HG03135 (cell line): Measurements from ENCODE around the gene PRDM16.

Experiments used
- ATAC-seq: cut with Tn5 transposase; IDR thresholded peaks from one replicate; pipeline ENCODE4 v1.9.1; 2021; ENCODE audit warnings: mild to moderate bottlenecking, moderate library complexity; ENCODE audit not compliant: unreplicated experiment

PRDM16 gene

DNA sequence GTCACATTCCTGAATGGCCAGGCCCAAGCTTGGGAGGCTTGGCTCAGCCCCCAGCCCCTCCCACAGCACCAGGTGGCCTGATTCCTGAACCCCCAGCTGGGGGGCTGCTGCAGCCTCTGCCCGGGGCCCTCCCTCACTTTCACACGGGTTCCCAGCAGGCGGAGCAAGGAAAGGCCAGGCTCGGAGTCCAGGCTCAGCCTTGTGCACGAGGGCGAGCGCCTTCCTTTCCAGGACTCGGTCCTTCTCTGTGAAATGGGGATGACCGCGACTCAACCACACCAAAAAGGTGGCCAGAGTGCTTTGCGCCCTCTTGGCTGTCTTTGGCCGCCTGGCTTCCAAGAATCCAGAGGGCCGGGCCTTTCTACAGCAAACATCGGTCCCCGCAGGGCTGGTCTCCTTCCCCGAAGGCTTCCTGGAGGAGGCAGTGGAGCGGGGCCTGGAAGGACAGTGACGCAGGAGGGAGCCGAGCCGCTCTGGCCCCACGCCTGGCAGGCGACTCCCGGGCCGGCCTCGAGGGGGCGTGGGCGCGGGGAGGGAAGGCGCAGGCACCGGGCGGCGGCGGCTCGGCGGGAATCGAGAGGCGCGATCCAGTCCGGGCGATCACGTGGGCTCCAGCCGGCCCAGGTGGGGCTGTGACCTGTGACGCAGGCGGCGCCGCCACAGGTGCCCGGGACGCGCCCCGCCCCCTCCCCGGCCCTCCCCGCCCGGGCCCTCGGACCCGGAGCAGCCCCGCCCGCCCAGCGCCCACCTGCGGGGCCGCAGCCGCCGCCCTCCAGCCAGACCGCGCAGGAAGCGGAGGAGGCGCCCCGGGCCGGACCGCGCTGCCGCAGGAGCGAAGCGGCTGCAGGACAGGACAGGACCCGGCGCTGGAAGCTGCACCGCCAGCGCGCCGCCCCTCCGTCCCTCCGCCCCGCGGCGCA lies 385.1 kb downstream of the PRDM16 start, which contains the start of gene ARHGEF16:
ARHGEF16 (plus strand) TSS at position 775 of the 920 bp plus-strand sequence. CDS start 8,420 bp downstream, outside the sequence.
- ATAC-seq, result no peak

- no peak for ATAC-seq
Observed at GRCh38 chr1:3454811-3455618, 386.0 kb downstream of the PRDM16 start.

- ATAC-seq, result no peak
Observed at GRCh38 chr1:3455670-3456448, 386.9 kb downstream of the PRDM16 start.

GRCh38 chr1:3456449-3456963 lies 387.5 kb downstream of the PRDM16 start:
- no peak for ATAC-seq

- ATAC-seq, result no peak
Observed at GRCh38 chr1:3456964-3457909, 388.2 kb downstream of the PRDM16 start.

GRCh38 chr1:3457910-3458883 lies 389.2 kb downstream of the PRDM16 start:
- ATAC-seq, result no peak

DNA sequence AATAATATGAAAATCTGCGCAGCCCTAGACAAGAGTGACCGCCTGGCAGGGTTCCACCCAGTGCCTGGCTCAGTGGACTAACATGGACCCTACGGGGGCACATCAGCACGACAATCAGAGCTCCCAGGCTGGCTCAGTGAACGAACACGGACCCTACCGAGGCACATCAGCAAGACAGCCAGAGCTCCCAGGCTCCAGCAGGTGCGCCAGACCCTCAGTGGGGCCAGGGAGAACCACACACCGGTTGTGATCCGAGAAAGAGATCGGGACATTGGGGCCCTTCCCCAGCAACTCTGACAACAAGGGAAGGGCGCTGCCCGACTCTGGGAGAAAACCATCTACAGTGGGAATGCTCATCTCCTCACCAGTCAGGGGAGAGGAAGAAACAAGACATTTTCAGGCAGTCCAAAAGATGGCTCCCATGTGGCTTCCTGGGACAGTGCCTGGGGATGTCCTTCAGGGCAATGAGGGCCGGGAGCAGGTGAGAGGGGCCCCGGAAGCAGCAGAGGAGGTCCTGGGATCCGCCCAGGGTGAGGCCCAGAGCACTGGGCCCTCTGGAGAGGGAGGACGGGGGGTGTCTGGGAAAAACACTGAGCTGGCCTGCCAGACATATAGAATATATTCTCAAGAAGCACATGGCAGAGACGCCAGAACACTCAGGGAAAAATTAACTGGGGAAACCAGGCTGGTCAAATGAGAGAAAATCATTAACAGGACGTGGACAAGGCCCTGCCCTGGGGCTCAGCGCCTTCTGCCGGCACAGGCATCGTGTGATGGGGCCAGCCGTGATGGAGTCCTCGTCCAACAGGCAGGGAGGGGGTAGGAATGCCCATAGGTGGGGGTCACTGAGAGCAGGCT lies 390.3 kb downstream of the PRDM16 start:
- no peak for ATAC-seq

- ATAC-seq, result no peak
Observed at GRCh38 chr1:3459940-3460671, 391.1 kb downstream of the PRDM16 start.

DNA sequence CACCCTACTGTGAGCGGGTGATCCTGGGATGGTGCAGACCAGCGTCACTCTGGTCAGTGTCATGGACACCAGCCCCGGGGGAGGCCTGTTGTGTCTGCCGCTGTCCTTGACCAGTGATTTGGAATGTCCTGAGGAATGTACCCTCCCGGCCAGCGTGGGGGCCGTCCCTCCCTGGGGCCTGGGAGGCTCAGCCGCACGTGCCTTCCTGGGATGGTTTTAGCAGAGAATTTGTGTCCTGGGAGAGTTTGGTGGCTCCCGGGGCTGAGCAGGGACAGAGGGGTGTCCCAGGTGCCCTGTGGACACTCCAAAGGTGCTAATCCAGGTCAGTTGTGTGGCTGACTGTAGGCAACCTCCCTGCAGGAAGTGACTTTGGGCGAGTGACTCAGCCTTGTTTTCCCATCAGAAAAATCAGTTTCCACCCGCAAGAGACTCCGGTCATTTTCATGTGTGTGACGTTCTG lies 391.7 kb downstream of the PRDM16 start:
- ATAC-seq, result no peak

GRCh38 chr1:3461238-3461933 lies 392.4 kb downstream of the PRDM16 start:
- no peak for ATAC-seq

- no peak for ATAC-seq
Observed at GRCh38 chr1:3461934-3462275, 392.9 kb downstream of the PRDM16 start.

GRCh38 chr1:3462356-3463012 lies 393.5 kb downstream of the PRDM16 start:
- no peak for ATAC-seq

GRCh38 chr1:3463013-3463385 lies 394.0 kb downstream of the PRDM16 start:
- no peak for ATAC-seq

DNA sequence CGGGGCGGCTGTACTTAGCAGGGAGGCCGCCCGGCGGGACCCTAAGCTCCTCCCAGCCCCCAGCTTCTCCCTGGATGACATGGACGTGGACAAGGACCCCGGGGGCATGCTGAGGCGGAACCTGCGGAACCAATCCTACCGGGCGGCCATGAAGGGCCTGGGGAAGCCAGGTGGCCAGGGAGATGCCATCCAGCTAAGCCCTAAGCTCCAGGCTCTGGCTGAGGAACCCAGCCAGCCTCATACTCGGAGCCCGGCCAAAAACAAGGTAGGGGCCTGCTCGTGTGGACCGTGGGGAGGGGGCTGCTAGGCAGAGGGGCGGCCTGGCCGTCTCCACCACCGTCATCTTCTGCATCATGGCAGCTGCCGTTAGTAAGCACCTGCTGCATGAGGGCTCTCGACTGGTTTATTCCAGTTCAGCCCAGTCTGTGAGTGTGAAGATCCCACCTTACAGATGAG lies 394.4 kb downstream of the PRDM16 start:
- no peak for ATAC-seq

DNA sequence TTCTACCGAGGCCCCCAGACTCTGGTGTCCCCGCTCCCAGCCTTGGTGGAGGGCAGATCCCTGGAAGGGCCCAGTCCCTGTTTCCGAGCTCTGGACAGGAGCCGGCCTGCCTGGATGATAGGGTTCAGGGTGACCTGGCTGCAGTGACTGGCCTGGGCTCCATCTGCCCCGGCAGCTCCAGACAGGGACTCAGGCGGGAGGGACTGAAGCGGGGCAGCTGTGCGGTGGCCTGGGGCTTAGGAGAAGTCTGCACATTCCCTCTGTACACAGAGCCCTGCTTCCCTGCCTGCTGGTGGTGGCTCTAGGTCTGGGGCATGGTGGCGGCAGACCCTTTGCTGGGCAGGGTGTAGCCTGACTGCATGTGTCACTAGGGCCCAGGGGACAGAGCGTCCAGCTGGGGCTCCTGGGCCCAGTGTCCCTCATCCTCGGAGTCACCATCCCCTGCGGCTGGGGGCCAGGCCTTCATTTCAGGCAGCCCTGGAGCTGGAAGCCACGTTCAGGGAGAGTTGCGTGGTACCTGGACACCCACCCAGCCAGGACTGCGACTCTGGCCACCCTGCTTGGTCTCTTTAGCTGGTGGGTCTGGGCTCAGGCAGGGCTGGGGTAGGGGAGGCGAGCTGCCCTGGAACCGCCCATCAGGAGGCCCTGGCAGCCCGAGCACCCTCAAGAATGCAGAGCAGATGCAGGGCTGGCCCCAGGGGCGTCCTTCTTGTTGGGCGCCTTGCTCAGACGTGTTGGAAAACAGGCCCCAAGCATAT lies 395.1 kb downstream of the PRDM16 start:
- ATAC-seq, result no peak
